GM23338 (cell line): Measurements from ENCODE around the gene VPS72. TPM values are rescaled to one million over a fixed set of nuclear protein-coding genes. Genes with fewer than 3 reads are reported as not detected.

ENCODE experiments used
- ATAC-seq: fragments of 200-7000 bp; cut with Tn5 transposase; 3 replicates; pipeline ENCODE4 v1.9.1; 2020
- DNase-seq: peaks from one replicate; pipeline ENCODE4 v3.0.0-alpha.2; 2015; ENCODE audit warnings: low spot score
- H2AFZ ChIP-seq: fragments of 200-600 bp; sonication (generic); 2 replicates; pipeline ENCODE4 v1.8.0; 2016; ENCODE audit warnings: antibody characterized with exemption, mild to moderate bottlenecking, moderate library complexity
- H3F3A ChIP-seq: fragments of 200-600 bp; sonication (generic); replicated peaks from 2 replicates; pipeline ENCODE4 v1.8.0; 2017; ENCODE audit warnings: antibody characterized with exemption, mixed run types, low read depth
- H3K27ac ChIP-seq: fragments of 200-600 bp; sonication (generic); 2 replicates; pipeline ENCODE4 v1.6.1; 2016; ENCODE audit warnings: low read depth
- H3K27me3 ChIP-seq: fragments of 200-600 bp; sonication (generic); 2 replicates; pipeline ENCODE4 v1.8.0; 2016; ENCODE audit warnings: mild to moderate bottlenecking, mixed run types, moderate library complexity; ENCODE audit not compliant: insufficient read depth
- H3K36me3 ChIP-seq: fragments of 200-600 bp; sonication (generic); 2 replicates; pipeline ENCODE4 v1.8.0; 2016; ENCODE audit warnings: mild to moderate bottlenecking; ENCODE audit not compliant: insufficient read depth
- H3K4me1 ChIP-seq: fragments of 200-600 bp; sonication (generic); 2 replicates; pipeline ENCODE4 v1.8.0; 2016; ENCODE audit warnings: mild to moderate bottlenecking, moderate library complexity; ENCODE audit not compliant: insufficient read depth
- H3K4me2 ChIP-seq: fragments of 200-600 bp; sonication (generic); 2 replicates; pipeline ENCODE4 v1.7.1; 2017; ENCODE audit warnings: mixed run types
- H3K4me3 ChIP-seq: fragments of 200-600 bp; sonication (generic); 2 replicates; pipeline ENCODE4 v1.6.1; 2016; ENCODE audit warnings: mixed run types
- H3K79me2 ChIP-seq: fragments of 200-600 bp; sonication (generic); replicated peaks from 2 replicates; pipeline ENCODE4 v1.8.0; 2017; ENCODE audit warnings: mild to moderate bottlenecking; ENCODE audit not compliant: insufficient read depth
- H3K9me2 ChIP-seq: fragments of 200-600 bp; sonication (generic); 2 replicates; pipeline ENCODE4 v1.8.0; 2017; ENCODE audit not compliant: insufficient read depth
- H4K20me1 ChIP-seq: fragments of 200-600 bp; sonication (generic); replicated peaks from 2 replicates; pipeline ENCODE4 v1.8.0; 2017; ENCODE audit warnings: mild to moderate bottlenecking; ENCODE audit not compliant: insufficient read depth
- H3K27ac Mint-ChIP-seq: 2 replicates; pipeline ENCODE4 v1.8.0; 2020; ENCODE audit warnings: inconsistent platforms, mild to moderate bottlenecking, moderate library complexity, mixed read lengths
- H3K27me3 Mint-ChIP-seq: 3 replicates; pipeline ENCODE4 v1.8.0; 2022; ENCODE audit warnings: low read depth, mild to moderate bottlenecking, moderate library complexity, mixed read lengths, inconsistent platforms; ENCODE audit not compliant: insufficient read depth, poor library complexity
- H3K36me3 Mint-ChIP-seq: 3 replicates; pipeline ENCODE4 v1.8.0; 2021; ENCODE audit warnings: low read depth, mild to moderate bottlenecking, inconsistent platforms, moderate library complexity, mixed read lengths
- H3K4me1 Mint-ChIP-seq: 3 replicates; pipeline ENCODE4 v1.8.0; 2020; ENCODE audit warnings: mild to moderate bottlenecking, inconsistent platforms, mixed read lengths
- H3K4me3 Mint-ChIP-seq: 3 replicates; pipeline ENCODE4 v1.8.0; 2021; ENCODE audit warnings: moderate library complexity, mild to moderate bottlenecking, inconsistent platforms, mixed read lengths
- H3K9me3 Mint-ChIP-seq: 3 replicates; pipeline ENCODE4 v1.8.0; 2020; ENCODE audit warnings: moderate library complexity, mild to moderate bottlenecking, inconsistent platforms, mixed read lengths
- CREB1 ChIP-seq: fragments of 250-450 bp; sonication (Bioruptor Pico); IDR thresholded peaks from 2 replicates; pipeline ENCODE4 v1.5.0; 2020; ENCODE audit warnings: low read depth, mild to moderate bottlenecking, moderate library complexity
- CTCF ChIP-seq, 2 experiments: fragments of 200-600 bp in 1 of 2; sonication (generic) in 1 of 2; conservative IDR thresholded peaks; 2 replicates each; pipeline versions ENCODE4 v1.5.1 to v1.6.1; 2016 to 2017; ENCODE audit warnings: antibody characterized with exemption in 2 of 2, low read depth in 2 of 2, mild to moderate bottlenecking in 2 of 2, moderate library complexity in 1 of 2
- EZH2 ChIP-seq: fragments of 200-600 bp; sonication (generic); IDR thresholded peaks from one replicate; pipeline ENCODE4 v1.8.0; 2017; ENCODE audit warnings: antibody characterized with exemption, mild to moderate bottlenecking, low read depth; ENCODE audit not compliant: unreplicated experiment
- EZH2phosphoT487 ChIP-seq: fragments of 200-600 bp; sonication (generic); IDR thresholded peaks from one replicate; pipeline ENCODE4 v1.8.1; 2018; ENCODE audit warnings: antibody characterized with exemption; ENCODE audit not compliant: unreplicated experiment
- JUNB ChIP-seq: IDR thresholded peaks from one replicate; pipeline ENCODE4 v1.6.1; 2016; ENCODE audit warnings: antibody characterized with exemption; ENCODE audit not compliant: unreplicated experiment
- NANOG ChIP-seq: IDR thresholded peaks from 2 replicates; pipeline ENCODE4 v1.6.1; 2016; ENCODE audit warnings: antibody characterized with exemption, borderline replicate concordance
- POLR2AphosphoS5 ChIP-seq: IDR thresholded peaks from 2 replicates; pipeline ENCODE4 v1.6.1; 2016; ENCODE audit warnings: antibody characterized with exemption, low read depth
- STAT1 ChIP-seq: IDR thresholded peaks from one replicate; pipeline ENCODE4 v1.6.1; 2016; ENCODE audit warnings: antibody characterized with exemption; ENCODE audit not compliant: unreplicated experiment
- ZNF114 ChIP-seq: fragments of 250-450 bp; sonication (Bioruptor Pico); IDR thresholded peaks from 2 replicates; pipeline ENCODE4 v1.5.0; 2020; ENCODE audit warnings: mild to moderate bottlenecking, moderate library complexity
- ZNF331 ChIP-seq: fragments of 250-450 bp; sonication (Bioruptor Pico); IDR thresholded peaks from 2 replicates; pipeline ENCODE4 v1.5.0; 2020; ENCODE audit warnings: low read depth, mild to moderate bottlenecking, moderate library complexity
- polyA plus RNA-seq: library from polyadenylated mRNA; unstranded; fragments of >200 nt; fragmentation: Nextera tagmentation; extraction: Ambion mirVana; gene quantifications from 2 replicates; pipeline ENCODE4 v1.2.1, GENCODE V29; 2016
- total RNA-seq: library from RNA; depleted of rRNA; stranded (reverse); fragments of >200 nt; shearing (Covaris generic); gene quantifications from 2 replicates; pipeline ENCODE4 v1.2.3, GENCODE V29; 2014
- TF ChIP-seq, protein P1 (sequence below): IDR thresholded peaks from 2 replicates; pipeline ENCODE4 v1.6.1; 2016; ENCODE audit warnings: antibody characterized with exemption
- TF ChIP-seq, protein P2 (sequence below): IDR thresholded peaks from one replicate; pipeline ENCODE4 v1.6.1; 2018; ENCODE audit warnings: antibody characterized with exemption; ENCODE audit not compliant: unreplicated experiment

The VPS72 gene
- total and polyA plus RNA-seq, 2 experiments from 2014 or later = 60.2 to 90.3 TPM

DNA sequence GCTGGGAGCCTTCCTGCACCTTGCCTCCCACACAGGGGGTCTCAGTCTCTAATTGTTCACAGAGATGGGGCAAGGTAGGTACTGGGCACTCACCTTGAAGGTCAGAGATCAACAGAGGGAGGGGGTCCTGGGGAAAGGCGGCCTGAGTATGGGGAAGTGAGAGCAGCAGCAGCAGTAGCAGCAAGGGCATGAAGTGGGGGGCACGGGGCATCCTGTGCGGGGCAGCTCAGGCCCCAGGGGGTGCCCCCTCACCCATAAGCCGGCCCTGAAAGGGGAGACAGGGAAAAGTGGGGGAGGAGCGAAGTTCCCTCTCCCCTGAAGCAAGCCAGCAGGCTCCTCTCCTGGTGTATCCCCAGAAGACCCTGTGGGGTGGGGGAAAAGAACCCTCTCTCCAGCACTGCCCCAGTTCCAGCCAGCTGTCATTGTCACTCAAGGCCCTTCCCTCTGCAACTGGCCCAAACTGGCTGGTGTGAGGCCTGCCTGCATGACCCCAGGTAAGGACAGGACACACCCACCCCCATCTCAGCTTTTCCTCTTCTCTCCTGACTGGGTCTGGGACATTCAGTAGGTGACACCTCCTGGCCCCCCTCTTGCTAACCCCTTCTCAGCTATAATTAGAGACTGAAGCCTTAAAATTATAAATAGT, 47.5 kb downstream of the VPS72 start (continued):
- TF ChIP-seq CTCF (conservative IDR thresholded peaks at IDR 0.05; ENCODE audit: low read depth in 2 of 2) = no peak
- TF ChIP-seq CREB1 = no peak
- no peak for TF ChIP-seq EZH2phosphoT487

GRCh38 chr1:151137789-151138188, 52.2 kb downstream of the VPS72 start:
- Histone ChIP-seq H2AFZ (no peak overlapping the region), H4K20me1 (no peaks in the 10 kb centered on the region; the same call in 1 of the 2 replicates), H3K27ac (no peak overlapping the region), H3K36me3 (no peaks in the 10 kb centered on the region), H3K4me3 (no peak overlapping the region), H3K4me1 (peaks cover under 1% of the 10 kb centered on the region; the same call in 1 of the 2 replicates), H3F3A (no peaks in the 10 kb centered on the region), H3K27me3 (peaks cover 18% of the 10 kb centered on the region), H3K79me2 (no peaks in the 10 kb centered on the region), H3K4me2 (no peak overlapping the region), H3K9me2 (no peaks in the 10 kb centered on the region)
- Mint-ChIP-seq H3K4me1 (peaks cover 7% of the 10 kb centered on the region), H3K4me3 (no peak overlapping the region), H3K36me3 (peaks cover 34% of the 10 kb centered on the region), H3K27me3 (peaks cover 31% of the 10 kb centered on the region), H3K9me3 (no peaks in the 10 kb centered on the region), H3K27ac (no peak overlapping the region)
- DNase-seq = no peak
- no peak for ATAC-seq
- TF ChIP-seq ZNF114 (CRISPR knock-in tag) = no peak
- no peak for TF ChIP-seq EZH2phosphoT487
- TF ChIP-seq POLR2AphosphoS5 = no peak
- TF ChIP-seq NANOG = no peak
- no peak for TF ChIP-seq JUNB
- TF ChIP-seq ZNF331 = no peak
- TF ChIP-seq, protein P1, sequence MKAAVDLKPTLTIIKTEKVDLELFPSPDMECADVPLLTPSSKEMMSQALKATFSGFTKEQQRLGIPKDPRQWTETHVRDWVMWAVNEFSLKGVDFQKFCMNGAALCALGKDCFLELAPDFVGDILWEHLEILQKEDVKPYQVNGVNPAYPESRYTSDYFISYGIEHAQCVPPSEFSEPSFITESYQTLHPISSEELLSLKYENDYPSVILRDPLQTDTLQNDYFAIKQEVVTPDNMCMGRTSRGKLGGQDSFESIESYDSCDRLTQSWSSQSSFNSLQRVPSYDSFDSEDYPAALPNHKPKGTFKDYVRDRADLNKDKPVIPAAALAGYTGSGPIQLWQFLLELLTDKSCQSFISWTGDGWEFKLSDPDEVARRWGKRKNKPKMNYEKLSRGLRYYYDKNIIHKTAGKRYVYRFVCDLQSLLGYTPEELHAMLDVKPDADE = no peak
- TF ChIP-seq, protein P2, sequence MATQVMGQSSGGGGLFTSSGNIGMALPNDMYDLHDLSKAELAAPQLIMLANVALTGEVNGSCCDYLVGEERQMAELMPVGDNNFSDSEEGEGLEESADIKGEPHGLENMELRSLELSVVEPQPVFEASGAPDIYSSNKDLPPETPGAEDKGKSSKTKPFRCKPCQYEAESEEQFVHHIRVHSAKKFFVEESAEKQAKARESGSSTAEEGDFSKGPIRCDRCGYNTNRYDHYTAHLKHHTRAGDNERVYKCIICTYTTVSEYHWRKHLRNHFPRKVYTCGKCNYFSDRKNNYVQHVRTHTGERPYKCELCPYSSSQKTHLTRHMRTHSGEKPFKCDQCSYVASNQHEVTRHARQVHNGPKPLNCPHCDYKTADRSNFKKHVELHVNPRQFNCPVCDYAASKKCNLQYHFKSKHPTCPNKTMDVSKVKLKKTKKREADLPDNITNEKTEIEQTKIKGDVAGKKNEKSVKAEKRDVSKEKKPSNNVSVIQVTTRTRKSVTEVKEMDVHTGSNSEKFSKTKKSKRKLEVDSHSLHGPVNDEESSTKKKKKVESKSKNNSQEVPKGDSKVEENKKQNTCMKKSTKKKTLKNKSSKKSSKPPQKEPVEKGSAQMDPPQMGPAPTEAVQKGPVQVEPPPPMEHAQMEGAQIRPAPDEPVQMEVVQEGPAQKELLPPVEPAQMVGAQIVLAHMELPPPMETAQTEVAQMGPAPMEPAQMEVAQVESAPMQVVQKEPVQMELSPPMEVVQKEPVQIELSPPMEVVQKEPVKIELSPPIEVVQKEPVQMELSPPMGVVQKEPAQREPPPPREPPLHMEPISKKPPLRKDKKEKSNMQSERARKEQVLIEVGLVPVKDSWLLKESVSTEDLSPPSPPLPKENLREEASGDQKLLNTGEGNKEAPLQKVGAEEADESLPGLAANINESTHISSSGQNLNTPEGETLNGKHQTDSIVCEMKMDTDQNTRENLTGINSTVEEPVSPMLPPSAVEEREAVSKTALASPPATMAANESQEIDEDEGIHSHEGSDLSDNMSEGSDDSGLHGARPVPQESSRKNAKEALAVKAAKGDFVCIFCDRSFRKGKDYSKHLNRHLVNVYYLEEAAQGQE = no peak
- no peak for TF ChIP-seq STAT1
- TF ChIP-seq EZH2 = no peak
- no peak for TF ChIP-seq CREB1
